GM18526 (cell line): ENCODE data around the gene MRPL12.

ENCODE experiments used
- POLR2A ChIP-seq: IDR thresholded peaks from 3 replicates; pipeline ENCODE4 v1.6.1; 2011; ENCODE audit not compliant: insufficient read length; ENCODE audit errors: extremely low read depth

MRPL12 gene

GRCh38 chr17:81702934-81703746 is at the start of gene MRPL12:
Gene MRPL12 (plus strand): TSS chr17:81703367. CDS start chr17:81703502, 135 bp downstream.
- peak; percentile 96 for TF ChIP-seq POLR2A

DNA sequence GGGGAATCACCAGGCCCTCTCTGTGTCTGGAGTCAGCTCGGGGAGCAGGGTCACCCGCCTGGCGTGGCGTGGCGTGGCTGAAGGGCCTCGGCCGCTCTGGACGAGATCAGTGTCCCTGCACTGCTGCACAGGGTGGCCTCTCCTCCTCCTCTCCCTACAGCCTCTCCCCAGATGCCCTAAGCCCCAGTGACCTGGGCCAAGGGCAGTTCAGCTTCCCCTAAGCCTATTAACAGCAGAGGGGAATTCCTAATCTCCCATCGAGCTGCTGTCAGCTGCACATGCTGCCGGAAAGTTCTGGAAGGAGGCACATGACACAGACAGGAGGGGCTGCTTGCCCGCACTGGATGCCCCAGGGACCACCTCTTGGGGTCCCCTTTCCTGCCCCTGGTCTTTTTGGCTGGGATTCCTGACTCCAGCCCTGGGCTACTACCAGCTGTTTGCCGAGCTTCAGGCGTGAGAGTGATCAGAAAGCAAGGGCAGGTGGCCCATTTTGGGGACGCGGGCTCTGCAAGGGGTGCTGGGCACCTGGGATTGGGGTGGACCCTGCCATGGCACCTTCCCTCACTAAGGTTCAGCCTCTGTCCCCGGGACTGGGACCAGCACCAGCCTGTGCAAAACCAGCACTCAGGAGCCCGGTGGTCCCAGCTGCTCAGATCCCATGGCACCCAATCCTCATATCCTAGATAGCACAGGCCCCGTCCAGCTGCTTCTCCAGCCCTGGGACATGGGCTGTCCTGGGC is 47.6 kb upstream of the MRPL12 start:
- TF ChIP-seq POLR2A, result no peak

- no peak for TF ChIP-seq POLR2A
Observed at GRCh38 chr17:81656118-81656743, 46.9 kb upstream of the MRPL12 start, which contains the start of gene PDE6G. Gene PDE6G (minus strand): TSS chr17:81656542. CDS start chr17:81653305, 3,237 bp downstream.

DNA sequence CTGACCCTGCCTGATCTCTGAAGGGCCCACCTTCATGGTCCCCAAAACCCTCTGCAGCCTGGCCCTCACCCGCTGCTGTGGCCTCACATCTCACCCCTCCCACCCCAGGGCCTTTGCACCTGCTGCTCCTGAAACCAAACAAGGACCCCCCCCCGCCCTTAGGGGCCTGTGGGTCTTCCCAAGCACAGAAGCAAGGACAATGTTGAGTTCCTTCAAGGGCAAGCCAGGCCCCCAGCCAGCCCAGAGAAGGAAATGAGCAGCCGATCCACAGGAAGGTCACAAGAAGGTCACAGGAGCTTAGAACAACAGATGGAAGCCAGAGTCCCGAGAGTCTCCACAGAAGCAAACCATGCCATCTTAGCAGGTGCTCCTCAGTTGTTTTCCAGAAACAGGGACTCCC is 46.3 kb upstream of the MRPL12 start:
- TF ChIP-seq POLR2A, result no peak

GRCh38 chr17:81659038-81659437 is 44.1 kb upstream of the MRPL12 start:
- TF ChIP-seq POLR2A, result no peak

GRCh38 chr17:81660441-81660840 is 42.7 kb upstream of the MRPL12 start:
- TF ChIP-seq POLR2A, result no peak

GRCh38 chr17:81662002-81662401 is 41.2 kb upstream of the MRPL12 start:
- no peak for TF ChIP-seq POLR2A

DNA sequence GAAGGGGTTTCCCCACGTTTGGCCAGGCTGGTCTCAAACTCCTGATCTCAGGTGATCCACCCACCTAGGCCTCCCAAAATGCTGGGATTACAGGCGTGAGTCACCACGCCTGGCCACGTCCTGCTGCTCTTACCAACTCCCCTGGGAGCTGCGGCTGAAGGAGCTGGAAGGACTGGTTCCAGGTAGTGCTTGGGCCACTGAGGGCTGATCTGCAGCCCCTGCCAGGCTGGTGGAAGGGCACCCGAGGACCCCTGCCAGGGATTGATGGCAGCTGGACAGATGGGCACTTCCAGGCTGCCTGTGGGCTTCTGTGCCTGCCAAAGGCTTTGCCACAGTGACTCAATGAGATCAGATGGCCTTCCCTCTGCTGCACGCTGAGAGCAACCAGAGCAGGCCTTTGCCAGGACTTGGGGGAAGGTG is 39.1 kb upstream of the MRPL12 start:
- TF ChIP-seq POLR2A, result no peak

DNA sequence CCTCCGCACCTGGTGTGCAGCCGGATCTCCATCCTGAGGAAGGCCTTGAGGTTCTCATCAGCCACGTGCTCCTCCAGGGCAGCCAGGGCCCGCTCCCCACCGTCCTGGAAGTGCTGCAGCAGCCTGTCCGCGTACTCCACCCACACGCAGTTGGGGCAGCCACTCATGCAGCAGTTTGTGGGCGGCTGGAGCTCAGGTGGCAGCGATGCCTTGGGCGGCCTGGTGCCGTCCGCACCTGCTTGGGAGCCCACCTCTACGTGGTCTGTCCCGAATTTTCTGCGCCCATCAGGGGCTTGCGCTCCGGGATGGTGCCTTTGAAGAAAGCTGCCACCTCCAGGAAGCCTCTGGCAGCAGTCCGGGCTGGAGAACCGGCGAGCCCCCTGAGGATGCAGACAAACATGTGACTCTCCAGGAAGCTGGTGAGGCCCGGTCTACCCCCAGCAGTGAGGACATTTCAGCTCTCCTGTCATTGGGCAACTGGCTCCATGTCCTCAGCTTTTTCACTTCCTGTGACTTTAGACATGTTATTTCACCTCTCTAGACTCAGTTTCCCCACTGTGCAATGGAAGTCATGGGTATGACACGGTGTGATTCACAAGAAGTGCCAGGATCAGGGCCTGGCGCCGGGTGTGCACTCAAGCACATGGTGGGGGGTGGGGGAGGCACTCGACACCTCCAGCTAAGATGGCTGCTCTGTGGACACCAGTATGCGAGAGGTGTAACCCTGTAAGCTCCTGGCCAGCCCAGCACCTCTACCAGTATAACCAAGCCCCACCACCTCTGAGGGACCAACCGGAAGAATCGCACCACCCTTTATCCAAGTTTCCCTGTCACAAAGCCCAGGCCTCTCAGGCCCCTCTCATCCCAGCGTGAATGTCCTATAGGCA is 37.7 kb upstream of the MRPL12 start:
- TF ChIP-seq POLR2A, result peak; percentile 50

- TF ChIP-seq POLR2A, result no peak
Observed at GRCh38 chr17:81666092-81666341, 37.1 kb upstream of the MRPL12 start.

DNA sequence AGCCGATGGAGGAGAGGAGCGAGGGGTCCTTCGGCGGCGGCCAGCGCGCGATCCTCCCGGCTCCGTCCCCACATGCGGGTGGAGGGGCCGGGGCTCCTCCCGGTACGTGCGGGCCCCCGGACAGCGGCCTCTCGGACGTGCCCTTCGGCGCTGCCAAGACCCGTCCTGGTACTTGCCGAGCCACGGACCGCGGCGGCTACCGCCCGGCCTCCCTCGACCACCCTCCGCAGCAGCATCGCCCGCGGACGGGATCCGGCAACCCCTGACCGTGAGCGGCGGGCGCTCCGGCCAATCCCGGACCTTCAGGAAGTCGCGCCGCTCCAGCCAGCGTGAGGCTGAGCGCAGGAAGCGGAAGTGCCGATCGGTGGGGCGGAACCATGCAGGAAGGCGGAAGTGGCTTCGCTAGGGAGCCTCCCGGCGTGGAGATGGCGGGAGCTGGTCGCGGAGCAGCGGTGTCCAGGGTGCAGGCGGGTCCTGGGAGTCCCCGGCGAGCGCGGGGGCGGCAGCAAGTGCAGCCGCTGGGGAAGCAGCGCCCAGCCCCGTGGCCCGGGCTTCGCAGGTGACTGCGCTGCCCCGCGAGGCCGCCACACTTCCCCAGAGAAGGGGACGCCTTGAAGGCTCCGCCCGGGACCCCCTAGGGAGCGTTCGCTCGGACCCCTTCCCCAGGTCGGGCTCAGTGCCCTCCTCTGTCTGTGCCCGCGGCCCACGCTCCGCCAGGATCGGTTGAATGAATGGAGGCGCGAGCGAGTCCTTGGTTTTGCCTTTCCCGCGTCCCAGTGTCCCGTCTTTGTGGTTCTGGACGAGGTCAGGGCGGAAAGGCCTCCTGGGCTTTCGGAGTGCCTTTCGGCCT is 36.6 kb upstream of the MRPL12 start, which contains the start of the genes CCDC137 and OXLD1:
CCDC137 (plus strand) TSS at position 396 of the 850 bp plus-strand sequence; CDS start at position 426, 30 bp downstream.
OXLD1 (minus strand) TSS at position 264 of the 850 bp plus-strand sequence; CDS start at position 236, 28 bp downstream.
- TF ChIP-seq POLR2A, result peak; percentile 97

DNA sequence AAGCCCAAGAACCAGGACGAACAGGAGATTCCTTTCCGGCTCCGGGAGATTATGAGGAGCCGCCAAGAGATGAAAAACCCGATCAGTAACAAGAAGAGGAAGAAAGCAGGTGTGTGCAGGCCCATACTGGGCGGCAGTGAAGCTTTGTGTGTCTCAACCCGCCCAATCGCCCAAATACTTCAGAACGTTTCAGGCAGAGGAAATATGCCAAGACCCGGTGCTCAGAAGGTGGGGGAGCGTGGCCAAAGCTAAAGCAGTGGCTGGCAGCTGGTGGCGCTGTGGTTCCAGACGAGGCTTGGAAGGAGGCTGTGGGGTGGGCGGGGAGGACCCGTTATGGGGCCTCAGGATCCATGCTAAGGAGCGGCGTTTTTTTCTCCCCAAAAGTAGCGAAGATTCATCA is 35.4 kb upstream of the MRPL12 start:
- TF ChIP-seq POLR2A, result no peak

DNA sequence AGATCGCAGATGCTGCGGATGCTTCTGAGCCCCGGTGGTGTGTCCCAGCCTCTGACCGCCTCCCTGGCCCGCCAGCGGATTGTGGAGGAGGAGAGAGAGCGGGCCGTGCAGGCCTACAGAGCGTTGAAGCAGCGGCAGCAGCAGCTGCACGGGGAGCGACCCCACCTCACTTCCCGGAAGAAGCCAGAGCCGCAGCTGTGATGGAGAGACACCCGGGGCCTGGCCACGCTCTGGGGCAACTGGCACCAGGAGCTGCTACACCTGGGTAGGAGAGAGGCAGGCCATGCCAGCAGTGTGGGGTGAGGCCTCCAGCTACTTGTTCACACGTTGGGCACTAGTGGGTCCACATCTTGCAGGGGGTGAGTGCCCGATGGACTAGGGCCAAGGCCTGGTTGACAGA is 30.7 kb upstream of the MRPL12 start:
- TF ChIP-seq POLR2A, result no peak

- no peak for TF ChIP-seq POLR2A
Observed at GRCh38 chr17:81672954-81673353, 30.2 kb upstream of the MRPL12 start.
